ENCODE data around the gene SNRPD3. TPM values are rescaled to one million over a fixed set of nuclear protein-coding genes. Genes with fewer than 3 reads are reported as not detected.

Gene SNRPD3
- 78.8 TPM for total RNA-seq

DNA sequence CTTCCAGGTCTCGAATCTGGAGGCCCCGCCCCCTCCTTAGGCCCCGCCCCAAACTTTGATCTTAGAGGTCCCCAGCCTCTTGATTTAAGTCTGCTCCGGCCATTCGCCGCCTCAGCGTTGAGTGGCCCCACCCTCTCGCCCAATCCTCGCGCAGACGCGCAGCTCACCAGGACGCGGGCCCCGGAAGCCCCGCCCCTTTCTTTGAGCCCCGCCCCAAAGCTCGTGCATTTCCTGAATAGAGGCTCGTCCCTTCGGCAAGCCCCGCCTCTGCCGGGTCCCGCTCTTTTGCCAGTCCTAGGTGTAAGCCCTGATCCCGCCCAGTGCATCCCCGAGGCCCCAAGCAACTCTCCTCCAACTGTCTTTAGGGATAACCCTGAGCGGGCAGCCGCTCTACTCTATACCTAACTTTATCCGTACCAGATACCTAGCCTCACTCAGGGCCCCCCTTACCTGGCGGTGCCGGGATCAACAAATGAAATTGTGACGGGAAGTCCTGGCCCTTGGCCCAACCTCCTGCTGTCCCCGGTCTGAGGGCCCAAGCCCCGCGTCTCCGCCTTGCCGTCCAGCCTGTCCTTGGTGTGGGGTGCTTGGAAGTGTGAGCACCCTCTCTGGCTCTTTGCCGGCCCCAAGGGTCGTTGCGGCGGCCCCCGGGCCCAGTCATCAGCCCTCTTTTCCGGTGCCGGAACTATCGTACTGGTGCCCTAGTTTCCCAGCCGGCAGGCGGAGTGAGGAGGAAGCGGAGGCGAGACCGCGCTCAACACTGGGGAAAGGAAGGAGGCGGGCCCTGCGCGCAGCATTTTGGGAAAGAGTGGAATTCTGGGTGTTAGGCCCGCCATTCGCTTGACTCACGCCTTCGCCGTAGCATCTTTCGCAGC is at the start of gene SNRPD3:
SNRPD3 (plus strand) TSS at position 835 of the 875 bp plus-strand sequence. CDS start 1,676 bp downstream, outside the sequence.
- Histone ChIP-seq H3K27me3 (ENCODE audit: control insufficient read depth in 3 of 3, insufficient read depth in 3 of 3, low read length in 3 of 3) (no peaks in the 10 kb centered on the region), H3K4me3 (ENCODE audit: low read length in 3 of 3) (peak within 1 kb of the TSS; percentile 98 to 99 (median 99)), H3K4me1 (ENCODE audit: control insufficient read depth in 3 of 3, insufficient read depth in 3 of 3, low read length in 3 of 3) (peaks cover 57 to 77% (median 63%) of the 10 kb centered on the region in 3 donors), H3K36me3 (ENCODE audit: control insufficient read depth in 3 of 3, insufficient read depth in 3 of 3, low read length in 3 of 3) (peaks cover 7 to 26% (median 13%) of the 10 kb centered on the region in 3 donors), H3K9ac (ENCODE audit: low read depth in 1 of 3, low read length in 3 of 3) (peak within 1 kb of the TSS; percentile 98 to 99 (median 99)), H3K27ac (ENCODE audit: low read depth, low read length) (peak within 1 kb of the TSS; percentile 99), H3K9me3 (ENCODE audit: control insufficient read depth in 3 of 3, low read length in 3 of 3) (no peaks in the 10 kb centered on the region)

GRCh38 chr22:24506802-24507438 is 48.9 kb upstream of the SNRPD3 start:
- no peaks in the 10 kb centered on the region for H3K9me3 ChIP-seq (ENCODE audit: control insufficient read depth in 3 of 3, low read length in 3 of 3)
- no peaks in the 10 kb centered on the region for H3K36me3 ChIP-seq (ENCODE audit: control insufficient read depth in 3 of 3, insufficient read depth in 3 of 3, low read length in 3 of 3)
- no peak overlapping the region for H3K27ac ChIP-seq (ENCODE audit: low read depth, low read length)
- H3K4me1 ChIP-seq (ENCODE audit: control insufficient read depth in 3 of 3, insufficient read depth in 3 of 3, low read length in 3 of 3), result peaks cover 12 to 22% (median 12%) of the 10 kb centered on the region in 3 donors
- no peaks in the 10 kb centered on the region for H3K27me3 ChIP-seq (ENCODE audit: control insufficient read depth in 3 of 3, insufficient read depth in 3 of 3, low read length in 3 of 3)
- H3K4me3 ChIP-seq (ENCODE audit: low read length in 3 of 3), result no peak overlapping the region
- H3K9ac ChIP-seq (ENCODE audit: low read depth in 1 of 3, low read length in 3 of 3), result no peak overlapping the region

GRCh38 chr22:24507716-24508115 is 48.1 kb upstream of the SNRPD3 start:
- no peak overlapping the region for H3K9ac ChIP-seq (ENCODE audit: low read depth in 1 of 3, low read length in 3 of 3)
- H3K36me3 ChIP-seq (ENCODE audit: control insufficient read depth in 3 of 3, insufficient read depth in 3 of 3, low read length in 3 of 3), result no peaks in the 10 kb centered on the region
- H3K4me3 ChIP-seq (ENCODE audit: low read length in 3 of 3), result no peak overlapping the region
- peaks cover 12 to 22% (median 14%) of the 10 kb centered on the region in 3 donors for H3K4me1 ChIP-seq (ENCODE audit: control insufficient read depth in 3 of 3, insufficient read depth in 3 of 3, low read length in 3 of 3)
- no peaks in the 10 kb centered on the region for H3K9me3 ChIP-seq (ENCODE audit: control insufficient read depth in 3 of 3, low read length in 3 of 3)
- H3K27ac ChIP-seq (ENCODE audit: low read depth, low read length), result no peak overlapping the region
- H3K27me3 ChIP-seq (ENCODE audit: control insufficient read depth in 3 of 3, insufficient read depth in 3 of 3, low read length in 3 of 3), result no peaks in the 10 kb centered on the region

GRCh38 chr22:24510637-24511625 is 44.9 kb upstream of the SNRPD3 start:
- peak overlapping the region in 2 of 3 donors; percentile 29 to 70 for H3K9ac ChIP-seq (ENCODE audit: low read depth in 1 of 3, low read length in 3 of 3)
- peak overlapping the region; percentile 2 to 56 (median 34) for H3K4me3 ChIP-seq (ENCODE audit: low read length in 3 of 3)
- peaks cover 12 to 18% (median 17%) of the 10 kb centered on the region in 3 donors for H3K4me1 ChIP-seq (ENCODE audit: control insufficient read depth in 3 of 3, insufficient read depth in 3 of 3, low read length in 3 of 3)
- H3K36me3 ChIP-seq (ENCODE audit: control insufficient read depth in 3 of 3, insufficient read depth in 3 of 3, low read length in 3 of 3), result no peaks in the 10 kb centered on the region
- H3K9me3 ChIP-seq (ENCODE audit: control insufficient read depth in 3 of 3, low read length in 3 of 3), result no peaks in the 10 kb centered on the region
- peak overlapping the region; percentile 77 for H3K27ac ChIP-seq (ENCODE audit: low read depth, low read length)
- no peaks in the 10 kb centered on the region for H3K27me3 ChIP-seq (ENCODE audit: control insufficient read depth in 3 of 3, insufficient read depth in 3 of 3, low read length in 3 of 3)

GRCh38 chr22:24512043-24512442 is 43.8 kb upstream of the SNRPD3 start:
- Histone ChIP-seq H3K36me3 (ENCODE audit: control insufficient read depth in 3 of 3, insufficient read depth in 3 of 3, low read length in 3 of 3) (no peaks in the 10 kb centered on the region), H3K9ac (ENCODE audit: low read depth in 1 of 3, low read length in 3 of 3) (no peak overlapping the region), H3K4me3 (ENCODE audit: low read length in 3 of 3) (no peak overlapping the region), H3K27ac (ENCODE audit: low read depth, low read length) (no peak overlapping the region), H3K27me3 (ENCODE audit: control insufficient read depth in 3 of 3, insufficient read depth in 3 of 3, low read length in 3 of 3) (no peaks in the 10 kb centered on the region), H3K9me3 (ENCODE audit: control insufficient read depth in 3 of 3, low read length in 3 of 3) (no peaks in the 10 kb centered on the region), H3K4me1 (ENCODE audit: control insufficient read depth in 3 of 3, insufficient read depth in 3 of 3, low read length in 3 of 3) (peaks cover 12 to 17% (median 16%) of the 10 kb centered on the region in 3 donors)

GRCh38 chr22:24513378-24514240 is 42.2 kb upstream of the SNRPD3 start:
- Histone ChIP-seq H3K27ac (ENCODE audit: low read depth, low read length) (no peak overlapping the region), H3K27me3 (ENCODE audit: control insufficient read depth in 3 of 3, insufficient read depth in 3 of 3, low read length in 3 of 3) (no peaks in the 10 kb centered on the region), H3K9me3 (ENCODE audit: control insufficient read depth in 3 of 3, low read length in 3 of 3) (no peaks in the 10 kb centered on the region), H3K4me3 (ENCODE audit: low read length in 3 of 3) (no peak overlapping the region), H3K9ac (ENCODE audit: low read depth in 1 of 3, low read length in 3 of 3) (no peak overlapping the region), H3K4me1 (ENCODE audit: control insufficient read depth in 3 of 3, insufficient read depth in 3 of 3, low read length in 3 of 3) (peaks cover 12 to 17% (median 14%) of the 10 kb centered on the region in 3 donors), H3K36me3 (ENCODE audit: control insufficient read depth in 3 of 3, insufficient read depth in 3 of 3, low read length in 3 of 3) (no peaks in the 10 kb centered on the region)

GRCh38 chr22:24514241-24515026 is 41.4 kb upstream of the SNRPD3 start:
- peaks cover 12 to 19% (median 16%) of the 10 kb centered on the region in 3 donors for H3K4me1 ChIP-seq (ENCODE audit: control insufficient read depth in 3 of 3, insufficient read depth in 3 of 3, low read length in 3 of 3)
- H3K9me3 ChIP-seq (ENCODE audit: control insufficient read depth in 3 of 3, low read length in 3 of 3), result no peaks in the 10 kb centered on the region
- no peak overlapping the region for H3K27ac ChIP-seq (ENCODE audit: low read depth, low read length)
- H3K4me3 ChIP-seq (ENCODE audit: low read length in 3 of 3), result no peak overlapping the region
- no peaks in the 10 kb centered on the region for H3K36me3 ChIP-seq (ENCODE audit: control insufficient read depth in 3 of 3, insufficient read depth in 3 of 3, low read length in 3 of 3)
- no peak overlapping the region for H3K9ac ChIP-seq (ENCODE audit: low read depth in 1 of 3, low read length in 3 of 3)
- H3K27me3 ChIP-seq (ENCODE audit: control insufficient read depth in 3 of 3, insufficient read depth in 3 of 3, low read length in 3 of 3), result no peaks in the 10 kb centered on the region

GRCh38 chr22:24515027-24515338 is 40.8 kb upstream of the SNRPD3 start:
- Histone ChIP-seq H3K9ac (ENCODE audit: low read depth in 1 of 3, low read length in 3 of 3) (no peak overlapping the region), H3K9me3 (ENCODE audit: control insufficient read depth in 3 of 3, low read length in 3 of 3) (no peaks in the 10 kb centered on the region), H3K27me3 (ENCODE audit: control insufficient read depth in 3 of 3, insufficient read depth in 3 of 3, low read length in 3 of 3) (no peaks in the 10 kb centered on the region), H3K4me1 (ENCODE audit: control insufficient read depth in 3 of 3, insufficient read depth in 3 of 3, low read length in 3 of 3) (peaks cover 12 to 23% (median 20%) of the 10 kb centered on the region in 3 donors), H3K36me3 (ENCODE audit: control insufficient read depth in 3 of 3, insufficient read depth in 3 of 3, low read length in 3 of 3) (no peaks in the 10 kb centered on the region), H3K27ac (ENCODE audit: low read depth, low read length) (no peak overlapping the region), H3K4me3 (ENCODE audit: low read length in 3 of 3) (no peak overlapping the region)
